ENCODE results near the gene CBLB.

Gene CBLB

DNA sequence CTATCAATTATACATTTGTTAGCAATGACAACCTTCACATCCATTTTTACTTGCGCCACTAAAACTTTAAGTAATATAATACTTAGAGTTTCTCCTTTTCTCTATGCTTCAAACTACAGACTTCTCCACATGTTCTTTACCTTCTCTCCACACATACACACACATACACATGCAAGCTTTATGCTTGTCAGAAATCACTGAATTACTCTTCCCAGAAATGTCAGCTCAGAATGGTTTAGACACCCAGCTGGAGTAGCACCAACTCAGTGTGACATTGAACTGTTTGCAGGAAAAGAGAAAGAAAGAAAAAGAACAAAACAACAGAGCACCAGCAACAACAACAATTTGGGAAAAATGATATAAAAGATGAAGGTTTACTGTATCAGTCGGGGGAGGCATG, 20.9 kb downstream of the CBLB start:
- DNase-seq (ENCODE audit: low read depth in 1 of 2, low spot score in 1 of 2), result no peak

DNA sequence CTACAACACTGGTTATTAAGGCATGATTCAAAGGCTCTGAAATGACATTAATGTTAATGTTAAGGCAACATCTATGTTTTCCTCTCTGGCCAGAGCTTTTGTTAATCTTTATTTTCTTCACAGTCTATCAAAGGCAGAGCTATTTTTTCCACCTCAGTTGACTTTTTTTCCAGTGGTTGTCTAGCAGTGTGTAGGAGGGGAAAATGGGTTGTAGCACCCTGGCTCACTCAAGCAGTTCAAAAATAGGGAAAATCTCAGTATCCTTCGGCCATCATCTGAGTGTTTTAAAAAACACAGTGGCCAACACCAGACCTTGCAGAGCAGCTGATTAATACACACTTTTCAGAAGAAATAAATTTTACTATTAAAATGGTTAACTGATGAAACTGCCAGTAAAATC, 21.4 kb downstream of the CBLB start:
- no peak for DNase-seq (ENCODE audit: low read depth in 1 of 2, low spot score in 1 of 2)

DNA sequence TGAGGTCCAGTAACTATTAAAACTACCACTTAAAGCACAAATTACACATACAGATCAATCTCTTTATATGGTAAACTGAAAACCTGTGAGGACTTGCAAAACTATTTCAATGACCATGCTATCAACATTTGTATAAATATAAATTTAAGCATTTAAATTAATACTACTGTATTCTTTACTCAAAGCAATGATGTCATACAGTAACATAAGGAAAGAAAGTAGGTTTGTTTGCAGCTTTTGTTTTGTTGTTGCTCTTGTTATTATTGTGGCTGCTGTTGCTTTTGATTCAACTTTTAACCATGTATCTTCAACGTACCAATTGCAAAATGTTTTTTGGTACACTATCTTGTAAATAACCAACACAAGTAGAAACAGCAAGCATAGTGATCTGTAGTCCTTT, 22.0 kb downstream of the CBLB start:
- DNase-seq (ENCODE audit: low read depth in 1 of 2, low spot score in 1 of 2), result no peak

DNA sequence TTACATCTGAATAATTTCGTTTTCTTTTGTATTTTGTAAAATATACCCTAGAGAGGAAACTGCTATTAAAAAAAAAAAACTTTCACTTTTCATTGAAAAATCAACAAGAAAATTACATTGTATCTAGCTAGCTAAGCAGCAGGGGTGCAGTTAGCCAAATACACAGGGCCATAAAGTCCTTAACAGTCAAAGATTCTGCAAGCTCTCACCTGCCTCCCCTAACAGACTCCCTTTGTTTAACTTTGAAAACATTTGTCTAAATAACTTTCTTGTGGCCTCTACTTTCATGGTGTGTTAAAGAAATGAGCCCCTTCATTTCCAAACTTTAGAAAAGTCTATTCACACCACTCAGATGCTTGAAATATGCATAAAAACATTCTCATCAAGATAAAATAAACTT, 23.3 kb downstream of the CBLB start:
- no peak for DNase-seq (ENCODE audit: low read depth in 1 of 2, low spot score in 1 of 2)

DNA sequence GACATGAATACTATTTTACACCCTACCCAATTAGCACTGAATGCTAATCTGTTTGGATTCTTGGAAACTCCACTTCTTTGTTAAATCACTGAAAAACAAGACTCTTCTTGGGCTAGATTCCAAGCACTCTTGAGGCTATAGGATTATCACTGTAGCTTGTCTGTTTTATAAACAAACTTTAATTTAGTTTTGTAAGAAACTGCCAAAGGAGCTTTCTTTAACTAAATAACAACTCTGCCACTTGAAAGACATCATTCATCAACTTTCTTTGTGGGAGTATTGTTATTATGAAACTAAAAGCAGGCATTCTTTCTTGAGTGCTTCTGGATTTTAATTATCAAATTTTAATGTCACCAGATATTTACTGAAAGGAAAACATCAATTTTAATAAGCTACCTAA, 24.1 kb downstream of the CBLB start:
- DNase-seq (ENCODE audit: low read depth in 1 of 2, low spot score in 1 of 2), result no peak

DNA sequence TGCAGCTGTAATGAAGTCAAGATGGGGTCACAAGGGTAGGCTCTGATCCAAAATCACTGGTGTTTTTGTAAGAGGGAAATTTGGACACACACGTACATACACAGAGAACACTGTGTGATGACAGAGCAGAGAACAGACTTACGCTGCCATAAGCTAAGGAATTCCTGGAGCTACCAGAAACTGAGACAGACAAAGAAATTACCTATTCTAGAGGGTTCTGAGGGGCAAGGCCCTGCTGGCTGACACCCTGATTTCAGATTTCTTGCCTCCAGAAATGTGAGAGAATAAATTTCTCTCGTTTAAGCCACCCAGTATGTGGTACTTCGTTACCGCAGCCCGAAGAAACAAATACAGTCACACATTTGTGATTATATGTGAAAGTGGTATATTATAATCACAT, 24.8 kb downstream of the CBLB start:
- DNase-seq (ENCODE audit: low read depth in 1 of 2, low spot score in 1 of 2), result no peak

DNA sequence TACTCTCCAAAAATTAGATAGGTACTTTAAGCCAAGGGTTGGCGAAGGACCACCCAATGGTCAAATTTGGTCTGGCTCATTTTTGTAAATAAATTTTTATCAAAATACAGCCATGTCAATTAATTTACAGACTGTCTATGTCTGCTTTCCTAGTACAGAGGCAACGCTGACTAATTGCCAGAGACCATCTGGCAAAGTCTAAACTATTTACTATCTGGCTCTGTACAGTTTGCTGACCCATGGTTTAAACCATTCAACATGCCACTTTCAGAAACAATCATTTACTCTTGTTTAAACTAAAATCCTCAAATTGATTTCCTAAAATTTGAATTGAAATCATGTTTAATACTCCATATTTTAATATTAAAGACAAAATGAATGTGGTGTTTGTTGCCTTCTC, 25.9 kb downstream of the CBLB start:
- no peak for DNase-seq (ENCODE audit: low read depth in 1 of 2, low spot score in 1 of 2)

DNA sequence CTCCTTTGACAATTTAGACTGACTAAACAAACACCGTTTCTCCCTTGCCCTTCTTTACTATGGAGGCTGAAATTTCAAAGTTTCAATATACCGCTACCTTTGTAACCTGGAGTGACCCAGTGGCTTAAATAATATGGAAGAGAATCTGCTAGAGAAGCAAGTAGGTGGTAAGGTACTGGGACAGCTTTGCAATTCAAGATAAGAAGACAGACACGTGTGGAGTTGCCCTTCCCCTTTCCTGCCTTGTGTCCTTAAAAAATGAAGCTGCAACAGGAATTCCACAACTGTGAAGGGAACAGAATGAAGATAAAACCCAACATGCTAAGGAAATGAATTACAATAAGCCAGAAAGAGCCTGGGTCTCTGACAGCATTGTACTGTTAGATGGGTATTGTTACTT, 26.4 kb downstream of the CBLB start:
- DNase-seq (ENCODE audit: low read depth in 1 of 2, low spot score in 1 of 2), result no peak

DNA sequence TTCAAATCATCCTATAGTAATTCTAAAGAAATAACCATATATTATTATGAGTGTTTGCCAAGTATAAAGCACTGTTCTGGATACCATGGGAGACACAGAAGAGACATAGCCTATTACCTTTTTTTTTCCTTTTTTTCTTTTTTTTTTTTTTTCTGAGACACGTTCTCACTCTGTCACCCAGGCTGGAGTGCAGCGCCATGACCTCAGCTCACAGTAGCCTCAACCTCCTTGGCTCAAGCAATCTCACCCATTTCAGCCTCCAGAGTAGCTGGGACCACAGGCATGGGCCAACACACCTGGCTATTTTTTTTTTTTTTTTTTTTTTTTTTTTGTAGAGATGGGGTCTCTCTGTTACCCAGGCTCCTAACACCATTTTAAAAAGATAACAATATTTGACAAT, 30.9 kb downstream of the CBLB start:
- DNase-seq (ENCODE audit: low read depth in 1 of 2, low spot score in 1 of 2), result no peak

DNA sequence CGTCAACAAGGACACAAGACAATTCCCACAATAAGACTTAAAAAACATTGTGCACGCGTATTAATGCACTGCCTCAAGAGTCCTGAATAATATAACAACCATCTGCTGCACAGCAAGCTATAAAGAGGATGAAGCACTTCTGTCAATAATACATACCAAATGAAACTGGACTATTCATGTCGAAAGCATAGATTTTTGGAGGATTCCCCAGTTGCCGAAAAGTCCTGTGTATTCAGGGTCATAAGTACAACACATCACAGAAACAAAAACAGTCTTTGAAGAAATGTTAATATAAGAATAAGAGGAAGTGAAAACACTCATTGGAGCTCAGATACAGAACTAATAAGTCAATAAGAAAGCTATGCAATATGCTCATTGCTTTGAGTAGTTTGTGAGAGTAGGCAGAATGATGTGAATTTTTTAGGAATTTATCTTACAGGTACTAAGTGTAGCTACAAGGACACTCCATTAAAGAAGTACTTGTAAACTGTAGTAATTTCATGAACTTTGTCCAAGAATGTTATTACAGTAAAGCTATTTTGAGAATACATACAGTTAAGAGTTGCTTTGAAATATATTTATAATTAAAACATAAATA, 31.6 kb downstream of the CBLB start:
- DNase-seq (ENCODE audit: low read depth in 1 of 2, low spot score in 1 of 2), result no peak

DNA sequence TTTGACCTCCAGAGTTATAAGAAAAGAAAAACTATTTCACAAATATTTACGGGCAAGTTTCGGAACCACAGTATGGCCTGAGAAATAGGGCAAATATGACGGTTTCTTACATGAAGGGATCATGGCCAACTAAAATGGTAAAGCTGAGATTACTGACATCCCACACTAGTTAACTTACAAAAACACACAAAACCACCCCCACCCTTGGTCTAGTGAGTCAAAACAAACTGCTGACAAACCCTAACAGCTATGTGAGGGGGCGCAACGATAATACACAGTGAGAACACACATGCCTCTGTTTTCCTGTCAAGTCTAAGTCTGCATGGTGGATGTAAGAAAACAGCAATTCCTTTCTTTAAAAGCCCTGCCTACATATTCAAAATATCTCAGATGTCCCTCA, 32.3 kb downstream of the CBLB start:
- DNase-seq (ENCODE audit: low read depth in 1 of 2, low spot score in 1 of 2), result peak in 1 of 2 donors; percentile 25

DNA sequence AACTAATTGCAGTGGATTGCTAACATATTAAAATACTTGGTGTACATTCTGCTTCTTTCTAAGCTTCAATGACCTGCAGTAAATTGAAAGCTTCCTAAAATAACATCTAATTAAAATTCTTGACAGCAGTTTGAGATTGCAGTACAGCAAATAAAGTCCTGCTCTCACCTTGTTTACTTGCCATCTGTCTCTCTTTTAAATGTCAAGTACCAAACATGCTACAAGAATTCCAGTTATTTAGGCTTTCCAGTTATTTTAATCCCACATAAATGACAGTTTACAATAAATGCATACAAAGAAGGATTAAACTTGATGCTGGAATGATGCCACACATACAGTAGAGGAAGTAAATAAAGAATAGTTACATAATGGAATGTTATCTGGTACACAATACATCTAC, 33.2 kb downstream of the CBLB start:
- no peak for DNase-seq (ENCODE audit: low read depth in 1 of 2, low spot score in 1 of 2)

DNA sequence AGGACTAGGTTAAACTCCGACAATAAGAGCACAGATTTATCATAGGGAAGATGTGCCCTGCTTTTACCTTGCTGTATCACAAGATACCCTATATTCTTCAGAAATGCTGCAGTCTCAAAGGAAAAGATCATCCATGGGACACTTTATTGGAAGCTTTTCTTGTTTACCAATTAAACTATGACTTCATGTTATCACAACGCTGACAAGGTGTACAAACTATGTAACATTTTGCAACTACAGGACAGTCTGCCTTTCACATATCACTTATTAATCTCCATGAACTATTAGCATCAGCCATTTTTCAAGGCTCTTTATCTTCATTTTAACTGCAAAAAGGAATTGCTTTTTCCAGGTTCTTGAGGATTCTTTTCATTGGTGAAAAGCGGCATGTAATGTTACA, 34.0 kb downstream of the CBLB start:
- DNase-seq (ENCODE audit: low read depth in 1 of 2, low spot score in 1 of 2), result no peak

DNA sequence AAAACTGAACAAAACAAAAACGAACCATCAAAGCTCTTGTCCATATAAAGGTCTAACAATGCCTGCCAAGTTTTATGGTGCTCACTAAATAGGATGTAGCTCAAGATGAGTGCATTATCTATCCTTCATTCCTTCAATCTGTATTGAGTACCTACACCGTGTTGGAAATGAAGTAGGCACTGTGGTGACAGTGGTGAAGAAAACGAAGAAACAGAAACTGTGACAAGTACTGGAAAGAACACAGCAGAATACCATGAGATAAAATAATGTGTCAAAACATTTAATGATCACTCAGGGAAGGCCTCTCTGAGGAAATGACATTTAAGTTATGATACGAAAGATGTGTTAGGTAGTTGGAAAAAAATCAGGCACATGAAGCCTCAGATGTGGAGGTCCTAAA, 36.2 kb downstream of the CBLB start:
- DNase-seq (ENCODE audit: low read depth in 1 of 2, low spot score in 1 of 2), result no peak

DNA sequence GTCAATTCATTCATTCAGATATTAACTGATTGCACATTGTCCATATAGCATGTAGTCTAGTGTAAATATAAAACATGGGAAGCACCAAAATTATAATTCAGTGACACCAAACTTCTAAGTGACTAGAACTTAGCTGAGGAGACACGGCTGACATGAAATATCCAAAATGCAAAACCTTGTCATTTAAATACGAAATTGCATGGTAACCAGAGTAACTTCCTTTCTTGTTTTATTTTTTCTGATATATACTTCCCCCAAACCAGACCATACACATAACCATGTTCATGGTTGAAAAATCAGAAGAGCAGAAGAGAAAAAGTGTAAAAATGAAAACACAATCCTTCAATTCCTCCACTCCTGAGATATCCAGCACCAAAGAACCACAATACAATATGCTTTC, 38.0 kb downstream of the CBLB start:
- DNase-seq (ENCODE audit: low read depth in 1 of 2, low spot score in 1 of 2), result no peak

DNA sequence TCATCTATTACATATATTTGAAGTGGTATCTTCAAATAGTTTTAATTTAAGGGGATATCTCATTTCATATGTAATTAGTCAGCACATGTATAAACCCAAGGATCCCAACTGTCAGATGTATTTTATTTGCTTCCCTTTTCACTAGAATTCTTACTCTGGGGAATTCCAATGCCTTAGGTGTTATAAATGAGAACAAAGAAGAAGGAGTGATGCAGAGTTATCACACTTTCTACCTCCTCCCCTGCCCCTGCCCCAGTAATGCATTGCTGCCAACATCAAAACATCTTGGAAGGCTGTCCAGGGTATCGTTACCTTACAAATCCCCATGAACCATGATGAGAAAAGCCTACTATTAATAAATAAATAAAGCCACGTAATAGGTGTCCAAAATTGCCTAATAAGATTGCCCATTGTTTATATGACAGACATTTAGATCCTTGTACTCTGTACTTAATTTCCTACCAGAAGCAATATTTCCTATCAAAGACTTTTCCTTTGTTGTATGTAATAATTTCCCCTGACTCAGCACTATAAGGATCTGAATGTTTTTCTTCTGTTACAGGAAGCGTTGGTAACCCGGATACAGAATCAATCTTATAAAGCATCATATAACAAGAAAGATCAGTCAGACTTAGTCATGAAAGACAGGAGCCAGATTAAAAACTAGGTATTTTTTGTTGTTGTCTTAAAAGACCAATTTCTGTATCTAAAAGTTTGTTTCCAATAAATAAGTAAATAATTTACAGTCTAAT, 38.8 kb downstream of the CBLB start:
- DNase-seq (ENCODE audit: low read depth in 1 of 2, low spot score in 1 of 2), result no peak

DNA sequence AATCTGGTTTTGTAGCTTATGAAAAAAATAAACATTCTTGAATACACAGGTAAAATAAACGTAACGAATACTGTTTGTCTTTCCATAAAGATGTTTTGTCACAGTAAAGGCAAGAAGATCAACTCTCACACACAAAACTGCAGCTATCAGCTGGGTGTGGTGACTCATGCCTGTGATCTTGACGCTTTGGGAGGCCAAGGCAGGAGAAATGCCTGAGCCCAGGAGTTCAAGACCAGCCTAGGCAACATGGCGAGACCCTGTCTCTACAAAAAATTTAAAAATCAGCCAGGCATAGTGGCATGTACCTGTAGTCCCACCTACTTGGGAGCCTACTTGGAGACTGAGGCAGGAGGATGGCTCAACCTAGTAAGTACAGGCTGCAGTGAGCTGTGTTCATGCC, 39.6 kb downstream of the CBLB start:
- no peak for DNase-seq (ENCODE audit: low read depth in 1 of 2, low spot score in 1 of 2)

DNA sequence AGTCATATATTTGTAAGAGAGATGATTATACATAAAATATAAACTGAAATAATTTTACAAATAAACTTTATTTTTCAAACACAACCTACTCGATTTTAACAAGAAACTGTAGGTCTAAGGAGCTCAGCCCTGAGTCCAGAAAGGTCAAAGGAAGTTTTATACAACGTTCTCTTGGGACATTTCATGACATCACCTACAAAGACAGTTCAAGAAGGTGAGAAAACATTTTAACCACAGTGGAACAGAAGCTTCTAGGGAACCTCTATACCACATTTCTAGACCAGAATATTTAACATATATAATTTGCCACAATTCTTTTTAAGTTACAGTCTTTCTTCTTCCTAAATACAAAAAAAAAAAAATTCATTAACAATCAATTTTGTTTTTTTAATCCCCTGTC, 40.1 kb downstream of the CBLB start:
- no peak for DNase-seq (ENCODE audit: low read depth in 1 of 2, low spot score in 1 of 2)

DNA sequence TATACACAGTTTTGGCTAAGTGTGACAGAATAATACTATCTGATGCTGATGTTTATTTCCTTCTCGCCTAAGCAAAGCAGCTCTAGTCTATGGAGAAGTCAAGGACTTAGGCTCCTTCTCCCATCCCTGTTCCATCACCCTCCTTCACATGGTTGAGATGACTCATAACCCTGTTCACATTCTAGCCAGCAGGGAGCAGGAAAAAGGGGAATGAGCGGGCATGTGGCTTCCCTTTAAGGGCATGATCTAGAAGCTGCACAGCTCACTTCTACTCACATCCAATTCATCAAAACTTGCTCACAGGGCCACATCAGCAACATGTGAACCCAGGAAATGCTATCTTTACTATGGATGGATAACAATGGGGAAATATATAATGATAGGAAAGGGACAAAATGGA, 40.9 kb downstream of the CBLB start:
- no peak for DNase-seq (ENCODE audit: low read depth in 1 of 2, low spot score in 1 of 2)

DNA sequence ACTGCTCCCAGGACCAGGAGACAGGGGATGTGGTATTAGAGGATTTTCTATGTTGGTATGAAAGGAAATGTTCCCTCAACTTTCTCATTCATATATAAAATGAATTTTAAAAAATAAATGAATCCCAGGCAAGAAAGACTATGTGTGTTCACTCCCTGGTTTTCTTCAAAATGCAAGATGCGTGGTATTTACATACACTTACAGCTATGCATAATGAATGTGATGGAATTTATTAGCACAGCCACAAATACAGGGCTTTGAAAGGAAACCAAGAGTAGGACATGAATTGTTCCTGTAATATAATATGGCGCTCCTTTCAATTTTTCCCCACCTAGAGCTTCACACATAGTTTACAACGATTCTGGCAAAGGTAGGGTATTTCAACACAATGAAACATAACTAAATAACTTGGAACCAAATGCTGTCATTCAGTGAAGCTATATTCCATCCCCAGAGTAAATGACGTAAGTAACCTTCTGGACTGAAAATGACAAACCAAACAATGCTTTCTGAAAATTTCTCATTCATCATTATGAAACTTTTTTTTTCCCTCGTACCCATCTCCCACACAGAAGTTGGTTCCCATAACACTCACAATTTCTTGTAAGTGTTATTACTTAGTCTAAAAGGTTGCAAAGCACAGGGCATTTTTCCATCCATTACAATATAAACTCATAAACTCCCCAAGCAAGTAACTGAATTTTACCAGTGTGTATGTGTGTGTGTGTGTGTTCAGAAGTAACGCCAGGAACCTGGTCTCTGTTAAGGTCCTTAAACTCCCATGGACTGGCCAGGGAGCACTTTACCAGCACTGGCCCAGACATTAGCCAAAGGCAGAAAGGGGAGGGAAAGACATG, 41.8 kb downstream of the CBLB start:
- no peak for DNase-seq (ENCODE audit: low read depth in 1 of 2, low spot score in 1 of 2)

DNA sequence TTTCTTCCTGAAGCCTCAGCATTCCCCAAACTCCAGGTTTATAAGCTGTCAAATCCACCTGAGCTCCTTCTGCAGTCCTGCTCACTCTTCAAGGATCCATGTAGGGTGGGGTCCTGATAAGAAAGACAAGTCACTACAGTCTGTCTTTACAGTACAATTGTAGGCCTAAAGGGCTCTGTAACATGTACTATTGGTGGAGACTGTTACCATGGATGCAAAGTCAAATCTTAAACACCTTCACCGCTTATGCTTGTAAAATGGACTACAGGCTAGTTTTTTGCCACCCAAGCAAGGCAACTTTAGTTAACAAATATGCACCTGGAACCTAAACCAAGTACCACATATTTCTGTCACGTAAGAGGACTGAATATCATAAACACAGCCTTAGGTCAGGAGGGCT, 44.7 kb downstream of the CBLB start:
- DNase-seq (ENCODE audit: low read depth in 1 of 2, low spot score in 1 of 2), result no peak

DNA sequence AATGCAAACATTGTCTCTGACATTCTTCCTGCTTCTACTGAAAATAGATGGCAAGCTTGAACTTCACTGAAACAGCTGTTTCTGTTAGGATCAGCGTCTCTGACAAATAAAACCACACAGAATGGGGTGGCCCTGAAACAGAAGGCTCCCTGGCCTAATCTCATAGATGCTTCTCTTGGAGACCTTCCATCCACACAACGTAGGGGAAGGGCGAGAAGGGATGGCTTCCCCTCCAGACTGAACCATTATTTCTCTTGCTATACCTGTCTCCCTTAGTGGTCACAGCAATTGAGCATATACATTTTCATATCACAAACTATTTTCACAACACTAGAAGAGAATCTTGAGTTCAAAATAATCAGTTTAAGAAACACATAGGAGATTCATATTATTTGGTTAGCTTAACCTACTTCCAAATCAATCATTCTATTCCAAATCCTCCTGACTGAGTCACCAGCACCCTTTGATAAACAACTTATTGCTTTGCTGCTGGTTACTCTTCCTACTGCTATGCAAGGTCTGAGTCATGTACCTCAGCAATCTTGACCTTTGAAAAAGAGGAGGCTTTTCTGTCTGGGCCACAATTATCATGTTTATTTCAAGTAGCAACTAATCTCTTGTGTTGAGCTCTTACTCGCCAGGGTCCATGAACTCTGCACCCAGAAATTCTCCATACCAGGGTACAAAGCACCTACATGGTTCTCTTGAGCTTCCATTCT, 45.5 kb downstream of the CBLB start:
- DNase-seq (ENCODE audit: low read depth in 1 of 2, low spot score in 1 of 2), result no peak
